GM19328 (cell line): ENCODE results near the gene NUDT2.
"Not testable (repeated sequence)": the region's sequence is repeated elsewhere in the genome, so short reads cannot be mapped to it uniquely, and the experiment has no call there.

Experiments
- ATAC-seq: cut with Tn5 transposase; IDR thresholded peaks from one replicate; pipeline ENCODE4 v1.9.1; 2021; ENCODE audit warnings: mild to moderate bottlenecking, moderate library complexity; ENCODE audit not compliant: unreplicated experiment

NUDT2 gene

DNA sequence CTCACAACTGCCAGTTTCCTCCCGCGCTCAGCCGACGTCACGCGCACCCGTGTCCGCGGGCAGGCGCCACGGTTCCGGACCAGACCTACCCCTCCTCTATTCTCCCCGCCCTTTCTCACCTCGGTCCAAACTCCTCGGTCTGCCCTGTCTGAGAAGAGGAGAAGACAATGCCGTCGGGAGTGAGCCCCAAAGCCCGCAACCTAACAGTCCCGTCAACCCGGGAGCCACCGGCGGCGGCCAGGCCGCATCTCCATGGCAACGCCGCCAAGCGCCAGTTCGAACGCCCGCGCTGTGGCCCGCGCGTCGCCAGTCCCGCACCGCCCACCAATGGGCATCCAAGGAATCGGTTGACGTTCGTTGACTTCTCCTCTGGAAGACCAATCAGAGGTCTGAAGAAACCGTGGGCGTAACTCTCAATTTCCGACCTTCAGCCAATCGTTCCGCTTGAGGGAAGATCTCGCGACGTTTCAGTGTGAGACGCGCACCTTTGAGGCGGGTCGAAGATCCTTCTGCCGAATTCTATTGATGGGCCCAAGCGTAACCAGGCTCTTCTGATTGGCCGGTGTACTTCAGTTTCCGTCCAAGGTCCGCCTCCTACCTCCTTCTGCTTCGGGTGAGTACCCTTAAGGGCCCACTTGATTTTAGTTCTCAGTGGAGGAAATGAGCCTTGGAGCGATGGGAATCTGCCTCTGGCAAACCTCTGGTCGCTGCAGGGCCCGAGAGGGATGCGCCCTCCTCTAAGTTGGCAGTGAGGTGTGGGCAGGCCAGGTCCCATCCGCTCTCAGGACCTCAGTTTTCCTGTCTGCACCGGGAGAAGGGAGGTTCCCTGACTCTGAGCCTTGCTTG, at the start of gene NUDT2, which contains the start of gene KIF24:
TSS of gene NUDT2 (plus strand) at position 583 of the 846 bp plus-strand sequence. CDS start 9,471 bp downstream, outside the sequence.
TSS of gene KIF24 (minus strand) at position 282 of the 846 bp plus-strand sequence. CDS start 17,922 bp downstream, outside the sequence.
- ATAC-seq, result peak; percentile 95

DNA sequence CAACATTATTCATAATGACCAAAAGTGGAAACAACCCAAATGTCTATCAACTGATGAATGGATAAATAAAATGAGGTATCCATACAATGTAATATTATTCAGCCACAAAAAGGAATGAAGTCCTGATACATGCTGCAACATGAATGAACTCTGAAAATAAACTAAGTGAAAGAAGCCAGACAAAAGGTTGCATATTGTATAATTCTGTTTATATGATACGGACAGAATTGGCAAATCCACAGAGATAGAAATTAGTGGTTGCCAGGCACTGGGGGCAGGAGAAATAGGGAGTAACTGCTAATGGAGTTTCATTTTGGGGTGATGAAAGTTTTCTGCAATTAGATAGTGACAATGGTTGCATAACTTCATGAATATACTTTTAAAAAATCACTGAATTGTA, 47.3 kb upstream of the NUDT2 start:
- no peak for ATAC-seq

DNA sequence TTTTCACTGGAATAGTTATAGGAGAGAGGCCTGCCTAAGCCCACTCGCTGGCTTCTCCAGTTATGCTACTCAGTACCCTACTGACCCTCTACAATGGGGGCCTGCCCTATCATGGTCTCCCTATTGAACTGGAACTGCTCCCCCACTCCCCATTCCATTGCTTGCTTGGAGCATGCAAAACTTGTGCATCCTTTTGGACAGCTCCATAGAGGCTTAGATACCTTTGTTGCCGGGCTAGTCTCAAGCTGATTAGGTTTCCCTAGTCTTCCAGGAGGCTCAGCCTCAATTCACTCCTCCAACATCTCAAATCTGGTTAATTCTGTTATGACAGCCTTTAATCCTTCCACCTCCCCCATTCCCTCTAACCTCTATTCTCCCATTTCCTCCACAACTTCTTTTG, 40.2 kb upstream of the NUDT2 start:
- ATAC-seq, result no peak

DNA sequence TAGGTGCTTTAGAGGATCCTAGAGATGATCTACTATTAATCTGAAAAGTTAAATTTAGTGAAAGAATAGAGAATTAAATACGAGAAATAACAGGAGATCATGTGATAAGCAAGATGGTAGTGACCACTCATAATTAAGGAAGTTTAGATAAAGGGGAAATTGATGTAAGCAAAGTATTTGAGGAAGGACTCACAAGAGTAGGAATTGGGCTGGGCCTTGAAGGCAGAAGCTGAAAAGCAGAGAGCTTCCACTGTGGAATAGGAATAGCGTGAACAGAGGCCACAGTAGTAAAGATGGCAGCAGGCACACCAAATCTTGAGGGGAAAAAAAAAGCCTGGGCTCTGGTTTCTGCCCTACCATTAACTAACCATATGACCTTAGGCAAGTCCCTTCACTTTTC, 38.3 kb upstream of the NUDT2 start:
- no peak for ATAC-seq

DNA sequence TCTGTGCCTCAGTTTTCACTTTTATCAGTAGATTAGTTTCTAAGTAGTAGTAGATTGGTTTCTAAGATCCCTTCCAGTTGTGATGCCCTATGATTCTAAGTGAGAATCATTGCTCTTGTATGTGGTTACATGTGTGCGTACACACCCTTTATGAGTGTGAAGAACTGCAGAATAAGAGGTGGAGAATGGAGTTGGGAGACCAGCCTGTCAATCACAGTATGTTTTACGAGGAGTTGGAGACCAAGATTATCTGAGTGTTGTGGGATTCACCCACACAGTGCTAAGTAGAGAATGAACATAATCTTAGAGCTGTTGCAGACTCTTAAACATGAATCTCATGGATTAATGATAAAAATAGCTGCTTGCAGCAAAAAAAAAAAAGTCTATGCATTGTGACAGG, 37.9 kb upstream of the NUDT2 start:
- ATAC-seq, result no peak

DNA sequence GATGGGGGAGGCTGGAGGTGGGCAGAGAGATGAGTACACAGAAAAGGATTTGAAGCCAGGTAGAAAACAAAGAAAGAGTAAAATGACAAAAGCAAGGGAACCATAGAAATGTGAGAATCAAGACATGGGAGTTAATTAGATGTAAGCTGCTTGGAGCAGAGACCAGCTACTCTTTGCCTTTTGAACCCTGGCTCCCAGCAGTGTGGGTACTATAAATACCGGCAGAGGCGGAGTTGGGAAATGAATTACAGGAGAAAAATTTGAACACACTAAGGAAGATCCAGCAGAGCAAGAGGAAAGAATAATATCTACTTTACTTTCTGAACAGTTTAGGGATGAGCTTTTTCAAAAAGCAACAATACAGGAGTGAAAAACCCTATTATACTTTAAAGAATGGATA, 36.8 kb upstream of the NUDT2 start:
- no peak for ATAC-seq

DNA sequence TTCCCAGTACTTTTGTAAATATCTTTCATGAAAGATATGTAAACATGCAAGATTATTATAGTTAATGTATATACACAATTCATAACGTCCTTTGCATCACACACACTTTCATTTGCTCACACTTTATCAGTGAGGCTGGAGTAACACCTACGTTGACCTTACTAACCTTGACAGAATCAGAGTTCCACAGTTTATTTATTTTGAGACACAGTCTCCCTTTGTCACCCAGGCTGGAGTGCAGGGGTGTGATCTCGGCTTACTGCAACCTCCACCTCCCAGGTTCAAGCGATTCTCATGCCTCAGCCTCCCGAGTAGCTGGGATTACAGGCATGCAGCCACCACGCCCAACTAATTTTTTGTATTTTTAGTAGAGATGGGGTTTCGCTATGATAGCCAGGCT, 28.3 kb upstream of the NUDT2 start:
- not testable (repeated sequence) for ATAC-seq

DNA sequence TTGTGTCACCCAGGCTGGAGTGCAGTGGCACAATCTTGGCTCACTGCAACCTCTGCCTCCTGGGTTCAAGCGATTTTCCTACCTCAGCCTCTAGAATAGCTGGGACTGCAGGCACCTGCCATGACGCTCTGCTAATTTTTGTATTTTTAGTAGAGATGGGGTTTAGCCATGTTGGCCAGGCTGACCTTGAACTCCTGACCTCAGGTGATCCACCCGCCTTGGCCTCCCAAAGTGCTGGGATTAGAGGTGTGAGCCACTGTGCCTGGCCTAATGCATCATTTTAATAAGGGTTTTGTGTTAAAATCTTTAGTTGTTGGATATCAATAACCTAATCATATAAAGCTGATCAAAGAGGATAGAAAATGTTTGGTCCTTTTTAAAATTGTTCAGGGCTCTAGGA, 21.1 kb upstream of the NUDT2 start:
- not testable (repeated sequence) for ATAC-seq

DNA sequence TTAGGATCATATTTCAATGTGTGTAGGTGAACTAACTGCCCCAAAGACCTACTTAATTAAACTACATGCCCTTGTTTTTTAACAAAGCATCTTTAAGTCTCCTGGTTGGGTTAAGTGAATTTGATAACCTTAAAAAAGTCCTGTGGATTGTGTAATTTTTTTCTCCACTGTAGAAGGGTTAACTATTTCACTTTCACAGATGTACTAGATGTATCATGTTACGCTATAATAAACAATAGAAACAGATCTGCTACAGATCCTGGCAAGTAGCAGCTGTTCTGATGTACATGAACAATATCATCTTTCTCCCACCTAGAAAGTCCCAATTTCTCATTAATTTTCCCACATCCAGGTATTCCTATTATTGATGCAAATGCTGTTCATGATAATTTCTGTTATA, 19.2 kb upstream of the NUDT2 start:
- no peak for ATAC-seq

DNA sequence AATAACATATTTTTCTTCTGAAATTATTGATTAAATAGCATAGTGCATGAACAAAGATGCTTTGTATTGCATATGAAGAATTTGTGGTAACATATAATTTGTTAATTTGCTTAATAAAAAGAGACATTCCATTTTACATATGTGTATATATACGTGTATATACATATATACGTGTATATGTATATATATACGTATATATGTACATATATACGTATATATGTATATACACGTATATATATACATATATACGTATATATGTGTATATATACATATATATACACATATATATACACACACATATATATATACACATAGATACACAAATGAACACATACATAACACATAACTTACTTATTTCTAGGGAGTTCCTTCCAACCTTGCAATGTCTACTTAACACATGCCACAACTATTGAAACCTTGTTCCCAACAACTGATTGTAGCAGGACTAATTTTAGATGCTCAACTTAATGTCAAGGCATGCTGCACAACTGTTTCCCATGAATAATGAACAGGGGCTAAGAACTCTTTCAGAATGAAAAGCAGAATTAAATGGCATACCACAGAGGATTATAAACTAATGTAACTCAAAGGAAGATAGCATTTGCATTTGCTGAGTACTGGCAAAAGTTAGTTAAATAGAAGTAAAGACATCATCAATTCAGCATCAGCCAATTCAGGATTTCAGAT, 17.7 kb upstream of the NUDT2 start:
- no peak for ATAC-seq

DNA sequence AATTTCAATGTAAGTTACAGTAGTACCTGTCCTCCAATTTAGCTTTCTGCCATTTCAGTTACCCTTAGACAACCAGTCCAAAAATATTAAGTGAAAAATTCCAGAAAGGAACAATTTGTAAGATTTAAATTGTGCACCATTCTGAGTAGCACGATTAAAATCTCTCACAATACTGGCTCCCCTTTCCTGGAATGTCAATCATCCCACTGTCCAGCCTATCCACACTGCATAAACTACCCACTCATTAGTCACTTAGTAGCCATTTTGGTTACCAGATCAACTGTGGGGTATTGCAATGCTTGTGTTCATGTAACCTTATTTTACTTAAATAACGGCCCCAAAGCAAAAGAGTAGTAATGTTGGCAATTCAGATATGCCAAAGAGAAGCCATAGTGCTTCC, 11.9 kb upstream of the NUDT2 start:
- no peak for ATAC-seq

DNA sequence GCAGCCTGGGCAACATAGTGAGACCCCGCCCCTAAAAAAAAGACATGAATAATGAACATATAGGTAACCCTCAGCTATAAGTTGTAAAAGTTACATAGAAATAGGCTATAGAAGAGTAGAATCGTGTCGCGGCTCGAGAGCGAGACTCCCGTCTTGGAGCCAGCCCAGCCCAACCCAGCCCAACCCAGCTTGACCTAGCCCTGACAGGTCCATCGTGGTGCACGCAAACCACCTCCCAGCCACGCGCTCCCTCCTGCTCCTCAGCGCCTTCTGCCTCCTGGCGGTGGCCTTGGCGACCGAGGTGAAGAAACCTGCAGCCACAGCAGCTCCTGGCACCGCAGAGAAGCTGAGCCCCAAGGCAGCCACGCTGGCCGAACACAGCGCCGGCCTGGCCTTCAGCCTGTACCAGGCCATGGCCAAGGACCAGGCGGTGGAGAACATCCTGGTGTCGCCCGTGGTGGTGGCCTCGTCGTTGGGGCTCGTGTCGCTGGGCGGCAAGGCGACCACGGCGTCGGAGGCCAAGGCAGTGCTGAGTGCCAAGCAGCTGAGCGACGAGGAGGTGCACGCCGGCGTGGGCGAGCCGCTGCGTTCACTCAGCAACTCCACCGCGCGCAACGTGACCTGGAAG, 11.1 kb upstream of the NUDT2 start:
- ATAC-seq, result no peak

DNA sequence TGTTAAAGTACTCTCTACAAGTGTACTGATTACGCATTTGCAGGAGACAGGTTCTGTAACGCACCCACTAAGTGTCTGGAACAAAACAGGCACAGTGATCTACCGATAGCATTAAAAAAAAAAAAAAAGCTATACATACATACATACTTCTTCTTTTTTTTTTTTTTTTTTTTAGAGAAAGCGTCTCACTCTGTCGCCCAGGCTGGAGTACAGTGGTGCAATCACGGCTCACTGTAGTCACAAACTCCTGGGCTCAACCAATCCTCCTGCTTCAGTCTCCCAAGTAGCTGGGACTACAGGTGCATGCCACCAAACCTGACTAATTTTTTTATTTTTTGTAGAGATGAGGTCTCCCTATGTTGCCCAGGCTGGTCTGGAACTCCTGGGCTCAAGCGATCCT, 7.9 kb upstream of the NUDT2 start:
- no peak for ATAC-seq

DNA sequence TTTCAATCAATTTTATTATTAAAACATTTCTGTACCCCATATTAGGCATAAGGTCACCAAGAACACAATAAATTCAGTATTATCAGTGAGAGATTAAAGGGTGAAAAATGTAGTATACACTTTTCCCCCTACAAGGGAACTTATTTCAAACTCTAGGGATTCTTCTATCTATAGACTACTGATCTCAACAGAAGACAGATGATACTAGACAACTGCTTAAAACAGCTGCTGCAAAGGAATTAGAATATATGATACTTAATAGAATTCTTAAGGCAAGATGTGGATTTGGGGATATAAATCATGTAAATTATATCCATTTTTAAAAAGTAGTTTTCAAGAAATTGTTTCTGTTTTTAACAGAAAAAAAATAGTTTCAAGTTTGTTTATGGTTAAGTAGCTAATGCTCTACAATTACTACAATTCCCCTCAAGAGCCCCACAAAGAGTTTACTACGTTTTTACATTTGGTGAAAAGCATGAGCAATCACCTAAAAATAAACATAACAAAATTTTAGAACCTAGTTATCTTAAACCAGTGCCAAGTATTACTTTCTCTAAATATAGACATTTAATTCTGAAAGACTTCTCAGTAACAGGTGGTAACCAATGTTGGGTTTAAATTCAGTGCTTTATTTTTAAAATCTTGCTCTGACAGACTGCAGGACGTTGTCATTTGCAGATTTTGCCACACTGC, 6.3 kb upstream of the NUDT2 start:
- ATAC-seq, result no peak

DNA sequence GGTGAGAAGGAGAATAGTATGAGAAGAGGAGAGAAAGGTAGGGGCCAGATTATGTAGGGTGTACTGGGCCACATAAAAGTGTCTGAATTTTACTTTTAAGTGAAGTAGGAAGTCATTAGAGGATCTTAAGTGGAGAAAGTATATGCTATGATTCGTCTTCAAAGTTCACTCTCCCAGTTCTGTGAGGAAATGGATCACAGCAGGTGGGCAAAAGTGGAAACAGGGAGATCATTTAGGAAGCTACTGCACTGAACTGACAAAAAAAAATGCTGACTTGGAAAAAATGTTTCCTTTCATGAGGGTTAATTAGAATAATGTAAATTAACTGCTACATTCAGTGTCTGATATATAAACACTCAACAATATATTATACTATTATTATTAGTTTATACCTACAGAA, 2.7 kb upstream of the NUDT2 start:
- ATAC-seq, result no peak

DNA sequence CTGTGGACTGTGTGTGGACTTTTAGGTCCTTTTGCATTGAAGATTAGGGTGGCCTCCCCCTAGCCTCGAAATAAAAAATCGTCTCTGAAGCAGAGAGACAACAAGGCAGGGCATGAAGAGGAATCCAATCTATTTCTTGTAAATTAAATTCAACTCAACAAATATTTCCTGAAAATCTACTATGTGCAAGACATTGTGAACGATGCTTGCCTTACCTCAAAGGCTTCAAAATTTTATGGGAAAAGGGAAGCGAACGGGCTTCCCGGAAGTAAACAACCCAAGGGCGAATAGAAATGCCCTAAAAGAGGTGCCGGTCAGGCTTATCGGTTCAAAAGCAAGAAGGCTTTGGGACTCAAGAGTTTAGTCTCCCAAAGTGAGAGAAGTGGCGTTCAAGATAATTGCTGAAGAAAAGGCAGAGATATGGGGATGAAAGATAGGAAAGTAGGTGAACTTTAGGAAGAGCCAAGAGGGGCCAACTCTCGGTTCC, 826 bp upstream of the NUDT2 start:
- ATAC-seq, result no peak

DNA sequence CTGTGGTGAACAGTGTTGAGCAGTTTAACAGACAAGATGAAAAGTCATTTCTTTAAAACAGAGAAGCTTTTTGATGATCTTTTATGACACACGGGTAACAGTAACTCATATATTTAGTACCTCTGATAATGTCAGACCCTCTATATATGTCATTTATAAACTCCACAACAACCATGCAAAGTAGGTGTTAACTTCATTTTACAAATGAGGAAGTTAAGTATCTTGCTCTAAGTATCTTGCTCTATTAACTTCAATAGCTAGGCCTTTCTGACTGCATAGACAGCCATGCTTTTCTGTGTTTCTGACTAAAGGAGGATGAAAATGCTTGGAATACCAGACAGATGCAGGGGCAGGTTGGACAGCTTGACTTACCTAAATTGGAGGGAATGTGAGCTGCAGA, 1.8 kb downstream of the NUDT2 start:
- ATAC-seq, result no peak

DNA sequence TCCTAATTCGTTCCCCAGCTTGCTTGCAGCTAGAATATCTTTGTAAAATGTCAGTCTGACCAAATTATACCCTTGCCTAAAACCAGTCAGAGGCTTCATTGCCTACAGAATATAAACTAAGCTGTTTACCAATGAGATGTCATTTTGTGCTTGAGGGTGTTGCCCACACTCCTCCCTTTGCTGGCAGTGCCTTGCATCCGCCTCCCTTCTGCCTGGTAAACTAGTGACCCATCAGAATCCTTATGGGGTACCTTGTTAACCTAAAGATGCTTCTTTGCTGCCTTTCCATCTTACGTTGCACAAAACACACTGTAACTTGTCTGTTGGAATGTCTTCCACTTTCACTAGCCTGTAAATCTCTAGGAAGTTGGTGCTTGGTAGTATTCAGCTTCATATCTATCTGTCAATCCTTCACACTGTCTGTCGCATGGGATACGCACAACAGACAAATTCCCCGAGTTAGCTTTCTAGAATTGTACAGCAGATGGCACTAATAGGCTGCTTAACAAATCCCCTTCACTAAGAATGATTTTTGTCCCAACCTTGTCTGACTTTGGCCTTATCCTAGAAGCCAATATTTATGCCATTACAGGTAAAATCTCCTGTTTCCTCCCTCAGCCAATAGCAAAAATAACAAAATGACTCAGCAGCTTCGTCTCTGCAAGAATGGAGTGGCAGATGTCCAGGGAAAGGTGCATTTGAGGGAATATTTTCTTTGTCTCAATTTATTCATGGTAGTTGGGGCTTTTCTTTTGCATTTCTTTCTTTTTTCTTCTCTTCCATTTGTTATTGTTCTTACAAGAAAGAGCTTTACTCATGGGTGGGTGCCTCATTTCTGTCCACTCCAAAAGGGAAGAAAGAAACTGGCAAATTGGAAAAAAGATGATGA, 3.0 kb downstream of the NUDT2 start:
- no peak for ATAC-seq

DNA sequence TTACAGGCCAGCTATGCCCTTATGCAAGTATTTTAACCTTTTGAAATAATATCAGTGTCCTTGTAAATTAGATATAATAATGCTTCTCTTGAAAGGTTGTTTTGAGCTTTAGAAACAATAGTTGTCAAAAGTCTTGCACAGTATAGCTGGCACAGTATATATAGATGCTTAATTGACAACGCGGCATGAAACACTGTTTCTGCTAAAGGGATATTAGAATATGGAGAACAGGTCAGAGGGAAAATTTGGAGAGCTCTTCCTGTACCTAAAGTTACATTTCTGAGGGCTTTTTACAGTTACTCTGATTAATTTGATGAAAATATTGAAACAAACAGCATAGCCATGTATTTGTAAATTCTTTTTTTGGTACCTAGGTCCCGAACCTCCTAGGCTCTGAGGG, 4.5 kb downstream of the NUDT2 start:
- no peak for ATAC-seq

DNA sequence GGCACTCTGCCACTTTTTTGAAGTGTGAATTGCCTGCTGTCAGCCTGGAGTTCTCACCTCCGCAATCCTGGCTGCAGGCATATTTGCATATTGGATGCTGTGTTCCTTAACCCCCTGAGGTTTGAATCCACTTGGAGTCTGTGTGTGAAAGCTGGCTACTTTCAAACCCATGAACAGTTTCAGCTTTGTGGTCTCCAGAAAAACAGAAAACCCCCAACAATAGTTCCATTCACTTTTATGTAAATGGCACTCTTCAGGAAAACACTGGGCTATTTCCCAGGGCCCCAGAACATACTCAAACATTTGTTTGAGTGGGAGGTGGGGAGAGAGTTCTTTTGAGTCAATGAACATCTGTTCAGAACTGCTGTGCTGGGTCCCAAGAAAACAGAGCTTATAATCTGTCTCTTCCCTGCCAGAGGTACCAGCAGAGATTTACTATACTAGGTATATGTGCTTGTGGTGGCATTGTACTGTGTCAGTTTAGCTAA, 5.0 kb downstream of the NUDT2 start:
- ATAC-seq, result no peak
